Smooth muscle cell (in vitro differentiated cells): Measurements from ENCODE around the gene ZCCHC8. TPM values are rescaled to one million over a fixed set of nuclear protein-coding genes. Genes with fewer than 3 reads are reported as not detected.

Experiments
- DNase-seq: peaks from one replicate; lab custom pipeline; 2025; ENCODE audit not compliant: unreplicated experiment; lab: John Stamatoyannopoulos, UW
- H2AFZ ChIP-seq: fragments of 200-600 bp; sonication (generic); 2 replicates; pipeline ENCODE4 v1.6.0; 2016; ENCODE audit warnings: antibody characterized with exemption, low read depth, mild to moderate bottlenecking
- H3F3A ChIP-seq: fragments of 200-600 bp; sonication (generic); 2 replicates; pipeline ENCODE4 v1.6.0; 2017; ENCODE audit warnings: antibody characterized with exemption, low read depth
- H3K27ac ChIP-seq: fragments of 200-600 bp; sonication (generic); 2 replicates; pipeline ENCODE4 v1.5.1; 2016; ENCODE audit warnings: low read depth, mild to moderate bottlenecking
- H3K27me3 ChIP-seq: fragments of 200-600 bp; sonication (generic); 2 replicates; pipeline ENCODE4 v1.6.1; 2016; ENCODE audit warnings: low read depth, mild to moderate bottlenecking
- H3K36me3 ChIP-seq: fragments of 200-600 bp; sonication (generic); 2 replicates; pipeline ENCODE4 v1.5.1; 2016; ENCODE audit warnings: low read depth
- H3K4me1 ChIP-seq: fragments of 200-600 bp; sonication (generic); 2 replicates; pipeline ENCODE4 v1.5.1; 2016; ENCODE audit warnings: low read depth
- H3K4me2 ChIP-seq: fragments of 200-600 bp; sonication (generic); 2 replicates; pipeline ENCODE4 v1.6.0; 2016; ENCODE audit warnings: mild to moderate bottlenecking
- H3K4me3 ChIP-seq: fragments of 200-600 bp; sonication (generic); 2 replicates; pipeline ENCODE4 v1.5.1; 2016; ENCODE audit warnings: mild to moderate bottlenecking
- H3K79me2 ChIP-seq: fragments of 200-600 bp; sonication (generic); 2 replicates; pipeline ENCODE4 v1.6.0; 2016; ENCODE audit warnings: low read depth, mild to moderate bottlenecking
- H3K9ac ChIP-seq: fragments of 200-600 bp; sonication (generic); 2 replicates; pipeline ENCODE4 v1.6.0; 2016; ENCODE audit warnings: low read depth
- H3K9me3 ChIP-seq: fragments of 200-600 bp; sonication (generic); replicated peaks from 2 replicates; pipeline ENCODE4 v1.5.1; 2016; ENCODE audit warnings: low read depth
- H4K20me1 ChIP-seq: fragments of 200-600 bp; sonication (generic); 2 replicates; pipeline ENCODE4 v1.6.0; 2016; ENCODE audit warnings: low read depth
- WGBS: methylation state at CpG from one replicate; pipeline ENCODE4 v1.1.7; 2016; ENCODE audit warnings: low lambda C conversion rate; 5-methylcytosine and 5-hydroxymethylcytosine counted together
- polyA plus RNA-seq: library from polyadenylated mRNA; unstranded; fragments of >200 nt; fragmentation: Nextera tagmentation; extraction: Ambion mirVana; gene quantifications from 2 replicates; pipeline ENCODE4 v1.2.1, GENCODE V29; 2016
- total RNA-seq: library from RNA; depleted of rRNA; stranded (reverse); fragments of >200 nt; gene quantifications from 2 replicates; pipeline ENCODE4 v1.2.3, GENCODE V29; 2014
- TF ChIP-seq, protein P1 (sequence below): fragments of 200-600 bp; sonication (generic); IDR thresholded peaks from 2 replicates; pipeline ENCODE4 v1.5.1; 2017; ENCODE audit warnings: borderline replicate concordance, mild to moderate bottlenecking, antibody characterized with exemption; ENCODE audit not compliant: insufficient read depth, poor library complexity, severe bottlenecking

Gene ZCCHC8
- total and polyA plus RNA-seq, 2 experiments from 2014 or later, result 8.8 to 20.6 TPM

DNA sequence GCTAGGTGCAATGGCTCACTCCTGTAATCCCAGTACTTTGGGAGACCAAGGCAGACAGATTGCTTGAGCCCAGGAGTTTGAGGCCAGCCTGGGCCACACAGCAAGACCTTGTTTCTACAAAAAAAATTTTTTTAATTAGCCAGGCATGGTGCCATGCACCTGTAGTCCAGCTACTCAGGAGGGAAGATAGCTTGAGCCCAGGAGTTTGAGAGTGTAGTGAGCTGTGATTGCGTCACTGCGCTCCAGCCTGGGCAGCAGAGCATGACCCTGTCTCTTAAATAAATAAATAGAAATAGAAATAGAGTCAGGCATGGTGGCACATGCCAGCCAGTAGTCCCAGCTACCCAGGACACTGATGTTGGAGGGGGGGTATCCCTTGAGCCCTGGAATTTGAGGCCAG, 41.5 kb downstream of the ZCCHC8 start:
- WGBS, result 100% methylated on average over 2 of the region's 2 CpGs
- TF ChIP-seq, protein P1, sequence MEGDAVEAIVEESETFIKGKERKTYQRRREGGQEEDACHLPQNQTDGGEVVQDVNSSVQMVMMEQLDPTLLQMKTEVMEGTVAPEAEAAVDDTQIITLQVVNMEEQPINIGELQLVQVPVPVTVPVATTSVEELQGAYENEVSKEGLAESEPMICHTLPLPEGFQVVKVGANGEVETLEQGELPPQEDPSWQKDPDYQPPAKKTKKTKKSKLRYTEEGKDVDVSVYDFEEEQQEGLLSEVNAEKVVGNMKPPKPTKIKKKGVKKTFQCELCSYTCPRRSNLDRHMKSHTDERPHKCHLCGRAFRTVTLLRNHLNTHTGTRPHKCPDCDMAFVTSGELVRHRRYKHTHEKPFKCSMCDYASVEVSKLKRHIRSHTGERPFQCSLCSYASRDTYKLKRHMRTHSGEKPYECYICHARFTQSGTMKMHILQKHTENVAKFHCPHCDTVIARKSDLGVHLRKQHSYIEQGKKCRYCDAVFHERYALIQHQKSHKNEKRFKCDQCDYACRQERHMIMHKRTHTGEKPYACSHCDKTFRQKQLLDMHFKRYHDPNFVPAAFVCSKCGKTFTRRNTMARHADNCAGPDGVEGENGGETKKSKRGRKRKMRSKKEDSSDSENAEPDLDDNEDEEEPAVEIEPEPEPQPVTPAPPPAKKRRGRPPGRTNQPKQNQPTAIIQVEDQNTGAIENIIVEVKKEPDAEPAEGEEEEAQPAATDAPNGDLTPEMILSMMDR, result no peak
- H3K4me3 ChIP-seq, result no peak overlapping the region

GRCh38 chr12:122458105-122459035, 42.4 kb downstream of the ZCCHC8 start:
- H3K9me3 ChIP-seq, result no peaks in the 10 kb centered on the region
- no peaks in the 10 kb centered on the region for H4K20me1 ChIP-seq
- no peak overlapping the region for H3K9ac ChIP-seq
- H3K79me2 ChIP-seq, result no peaks in the 10 kb centered on the region
- no peaks in the 10 kb centered on the region for H3F3A ChIP-seq
- H3K4me3 ChIP-seq, result no peak overlapping the region
- DNase-seq, result no peak
- no peaks in the 10 kb centered on the region for H3K36me3 ChIP-seq
- no peaks in the 10 kb centered on the region for H3K27me3 ChIP-seq
- WGBS, result 97% methylated on average over 17 of the region's 17 CpGs
- no peaks in the 10 kb centered on the region for H3K4me1 ChIP-seq
- TF ChIP-seq, protein P1, result no peak
- H3K27ac ChIP-seq, result no peak overlapping the region
- no peak overlapping the region for H3K4me2 ChIP-seq
- no peak overlapping the region for H2AFZ ChIP-seq

More for the DNA sequence above, 41.5 kb downstream of the ZCCHC8 start:
- Histone ChIP-seq H3K4me1 (no peaks in the 10 kb centered on the region), H3K9ac (no peak overlapping the region), H3K27me3 (no peaks in the 10 kb centered on the region), H3K4me2 (no peak overlapping the region), H4K20me1 (no peaks in the 10 kb centered on the region), H2AFZ (no peak overlapping the region), H3K36me3 (no peaks in the 10 kb centered on the region), H3F3A (no peaks in the 10 kb centered on the region), H3K9me3 (no peaks in the 10 kb centered on the region), H3K27ac (no peak overlapping the region), H3K79me2 (no peaks in the 10 kb centered on the region)
- DNase-seq, result no peak

DNA sequence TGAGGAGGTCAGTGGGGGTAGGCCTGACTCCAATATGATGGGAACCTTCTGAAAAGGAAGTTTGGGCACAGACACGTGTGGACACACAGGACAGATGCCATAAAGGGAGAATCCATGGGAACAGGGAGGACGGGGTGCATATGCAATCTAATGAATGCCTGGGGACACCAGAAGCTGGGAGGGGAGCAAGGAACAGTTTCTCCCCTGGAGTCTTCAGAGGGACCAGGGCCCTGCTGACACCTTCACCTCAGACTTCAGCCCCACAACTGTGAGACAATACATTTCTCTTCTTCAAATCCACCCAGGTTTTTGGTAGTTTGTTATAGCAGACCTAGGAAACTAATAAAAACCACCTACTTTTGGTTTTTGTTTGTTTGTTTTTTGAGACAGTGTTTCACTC, 43.1 kb downstream of the ZCCHC8 start:
- Histone ChIP-seq H3K4me3 (no peak overlapping the region), H2AFZ (no peak overlapping the region), H3K9me3 (no peaks in the 10 kb centered on the region), H3K27me3 (no peaks in the 10 kb centered on the region), H4K20me1 (no peaks in the 10 kb centered on the region), H3K9ac (no peak overlapping the region), H3K4me2 (no peak overlapping the region), H3K79me2 (no peaks in the 10 kb centered on the region), H3K4me1 (no peaks in the 10 kb centered on the region), H3K36me3 (no peaks in the 10 kb centered on the region), H3K27ac (no peak overlapping the region), H3F3A (no peaks in the 10 kb centered on the region)
- no peak for DNase-seq
- TF ChIP-seq, protein P1, result no peak
- WGBS, result 92% methylated on average over 2 of the region's 2 CpGs
